K562 (cell line): ENCODE results near the gene KRTAP8-1. TPM values are rescaled to one million over a fixed set of nuclear protein-coding genes. Genes with fewer than 3 reads are reported as not detected.

Experiments
- ATAC-seq: fragments of 200-7000 bp; cut with Tn5 transposase; 3 replicates; pipeline ENCODE4 v1.9.1; 2020; ENCODE audit warnings: moderate library complexity
- BruUV-seq: library from RNA; stranded (reverse); fragments of 400-500 nt; replicated peaks from 2 replicates; lab custom pipeline; 2021; lab: Mats Ljungman, UMichigan
- CTCF ChIA-PET: fragments of 300-600 bp; formaldehyde crosslinking; extraction: SDS; loops from one replicate; lab custom pipeline; 2021; ENCODE audit warnings: low intra/inter-chr PET ratio; lab: Yijun Ruan, JAX
- POLR2A ChIA-PET: fragments of 300-600, 350-650 bp; sonication (Branson Sonifier 250); formaldehyde crosslinking; extraction: SDS; loops from one replicate; lab custom pipeline; 2021; ENCODE audit warnings: antibody characterized with exemption, inconsistent platforms; lab: Yijun Ruan, JAX
- DNase-seq, 4 experiments: peaks; one replicate each; pipeline versions ENCODE4 v3.0.0 to v3.0.0-alpha.2; 2011 to 2018; ENCODE audit warnings: low spot score in 3 of 4, mixed read lengths in 3 of 4; ENCODE audit errors: extremely low read depth in 1 of 4
- FAIRE-seq: peaks from 2 replicates; lab custom pipeline; 2011; peaks lifted over from hg19 to GRCh38; lab: Jason Lieb, UNC
- H2AFZ ChIP-seq: 2 replicates; pipeline ENCODE4 v1.6.0; 2011; ENCODE audit warnings: low read depth, low read length, control low read depth, inconsistent platforms
- H3K27ac ChIP-seq: fragments of 200-600 bp; 3 replicates; pipeline ENCODE4 v1.8.0; 2011; ENCODE audit warnings: low read depth, mild to moderate bottlenecking, control low read depth, inconsistent platforms, low read length, moderate library complexity, mixed read lengths; ENCODE audit errors: extremely low read depth
- H3K27me3 ChIP-seq, 2 experiments: fragments of 300-600 bp in 1 of 2; 2 replicates in 1 of 2; 3 replicates in 1 of 2; pipeline versions ENCODE4 v1.6.0 to v1.8.0; 2011; ENCODE audit warnings: inconsistent platforms in 2 of 2, low read length in 2 of 2, mild to moderate bottlenecking in 1 of 2, mixed read lengths in 1 of 2, moderate library complexity in 1 of 2; ENCODE audit not compliant: control insufficient read depth in 2 of 2, insufficient read depth in 2 of 2
- H3K36me3 ChIP-seq: fragments of 300-600 bp; 3 replicates; pipeline ENCODE4 v1.8.0; 2011; ENCODE audit warnings: mild to moderate bottlenecking, low read length, inconsistent platforms; ENCODE audit not compliant: control insufficient read depth, insufficient read depth
- H3K4me1 ChIP-seq, 2 experiments: fragments of 200-600 bp in 1 of 2; replicated peaks in 1 of 2; 2 replicates in 1 of 2; 3 replicates in 1 of 2; pipeline versions ENCODE4 v1.5.1 to v1.8.0; 2011; ENCODE audit warnings: inconsistent platforms in 2 of 2, low read length in 2 of 2, mild to moderate bottlenecking in 1 of 2, mixed read lengths in 1 of 2, moderate library complexity in 1 of 2; ENCODE audit not compliant: control insufficient read depth in 2 of 2, insufficient read depth in 2 of 2
- H3K4me2 ChIP-seq: 2 replicates; pipeline ENCODE4 v1.6.1; 2011; ENCODE audit warnings: low read length, control low read depth, inconsistent platforms, mixed read lengths; ENCODE audit not compliant: insufficient read depth
- H3K4me3 ChIP-seq: fragments of 200-600 bp; sonication (generic), shearing (Covaris generic); 2 replicates; pipeline ENCODE4 v1.5.1; 2016; ENCODE audit warnings: control low read depth, inconsistent platforms
- H3K79me2 ChIP-seq: fragments of 200-600 bp; 3 replicates; pipeline ENCODE4 v1.8.0; 2011; ENCODE audit warnings: low read length, inconsistent platforms; ENCODE audit not compliant: control insufficient read depth, insufficient read depth
- H3K9ac ChIP-seq, 2 experiments: 2 replicates each; pipeline versions ENCODE4 v1.6.0 to v1.6.1; 2011; ENCODE audit warnings: low read depth in 2 of 2, low read length in 2 of 2, control low read depth in 1 of 2, inconsistent platforms in 1 of 2, mild to moderate bottlenecking in 1 of 2, mixed read lengths in 1 of 2; ENCODE audit not compliant: insufficient read depth in 1 of 2
- H3K9me1 ChIP-seq: one replicate; pipeline ENCODE4 v1.6.0; 2011; ENCODE audit warnings: inconsistent platforms, mild to moderate bottlenecking, low read length, moderate library complexity; ENCODE audit not compliant: control insufficient read depth, insufficient read depth
- H3K9me3 ChIP-seq: replicated peaks from 2 replicates; pipeline ENCODE4 v1.5.1; 2011; ENCODE audit warnings: low read depth, low read length, inconsistent platforms; ENCODE audit not compliant: control insufficient read depth, insufficient read depth
- H4K20me1 ChIP-seq: replicated peaks from 2 replicates; pipeline ENCODE4 v1.6.1; 2011; ENCODE audit warnings: low read length, inconsistent platforms, mixed read lengths; ENCODE audit not compliant: control insufficient read depth, insufficient read depth
- ASH1L ChIP-seq: fragments of 450-650 bp; IDR thresholded peaks from 2 replicates; pipeline ENCODE4 v1.6.1; 2018; ENCODE audit warnings: borderline replicate concordance, mild to moderate bottlenecking, low read depth; ENCODE audit not compliant: partially characterized antibody
- BDP1 ChIP-seq: IDR thresholded peaks from 3 replicates; pipeline ENCODE4 v1.6.1; 2011; ENCODE audit not compliant: insufficient read length, insufficient read depth
- DNMT1 ChIP-seq: fragments of 450-650 bp; IDR thresholded peaks from 2 replicates; pipeline ENCODE4 v1.6.1; 2016; ENCODE audit warnings: antibody characterized with exemption, mild to moderate bottlenecking
- NR2F6 ChIP-seq: fragments of 450-650 bp; formaldehyde crosslinking; IDR thresholded peaks from 2 replicates; pipeline ENCODE4 v1.4.0; 2020; ENCODE audit warnings: mild to moderate bottlenecking
- POLR3A ChIP-seq: IDR thresholded peaks from 2 replicates; pipeline ENCODE4 v1.6.1; 2011; ENCODE audit warnings: borderline replicate concordance, mild to moderate bottlenecking, moderate library complexity; ENCODE audit not compliant: insufficient read length, insufficient read depth; ENCODE audit errors: extremely low read depth
- PTBP1 ChIP-seq: fragments of 200-400 bp; formaldehyde crosslinking; IDR thresholded peaks from 2 replicates; pipeline ENCODE4 v1.6.1; 2017; ENCODE audit warnings: low read depth, low read length
- TARDBP ChIP-seq: fragments of 450-650 bp; IDR thresholded peaks from 2 replicates; pipeline ENCODE4 v1.6.1; 2016
- TSHZ1 ChIP-seq: fragments of 250-450 bp; sonication (Bioruptor Pico); IDR thresholded peaks from 2 replicates; pipeline ENCODE4 v1.4.0; 2020; ENCODE audit warnings: mild to moderate bottlenecking, moderate library complexity
- ZFP1 ChIP-seq: fragments of 450-650 bp; formaldehyde crosslinking; IDR thresholded peaks from 2 replicates; pipeline ENCODE4 v1.4.0; 2020; ENCODE audit warnings: mild to moderate bottlenecking, mixed read lengths
- ZNF644 ChIP-seq: fragments of 200-800 bp; sonication (Bioruptor generic); IDR thresholded peaks from 2 replicates; pipeline ENCODE4 v1.6.1; 2016; ENCODE audit warnings: low read depth, missing genetic modification characterization, missing compliant biosample characterization
- WGBS: fragments of 100-300 bp; shearing (Covaris generic); methylation state at CpG from one replicate; pipeline ENCODE4 v1.1.6; 2016; ENCODE audit warnings: low coverage, mixed read lengths; ENCODE audit not compliant: insufficient coverage; ENCODE audit errors: missing lambda C conversion rate; 5-methylcytosine and 5-hydroxymethylcytosine counted together
- in situ Hi-C: fragments of 300-500 bp; cut with MboI; formaldehyde crosslinking; loops from 4 replicates; pipeline ENCODE4 v1.15.0; 2018; ENCODE audit warnings: inconsistent platforms, mixed read lengths
- intact Hi-C: fragments of 100-400 bp; cut with micrococcal nuclease; formaldehyde crosslinking; loops from 2 replicates; pipeline ENCODE4 v1.14.2; 2022
- polyA plus RNA-seq, 8 experiments: library from polyadenylated mRNA; depleted of rRNA in 4 of 8; stranded (reverse) in 5 of 8; unstranded in 3 of 8; fragments of >200 nt; fragmentation: Nextera tagmentation in 2 of 8; fragmentation: Illumina TruSeq in 1 of 8; extraction: Ambion mirVana in 2 of 8; extraction: Trizol in 1 of 8; gene quantifications; 2 replicates each; pipeline versions ENCODE4 v1.2.1 to v1.2.3, GENCODE V29; 2011 to 2014; ENCODE audit warnings: inconsistent platforms in 1 of 8, missing spikeins in 1 of 8
- total RNA-seq, 7 experiments: library from RNA; depleted of rRNA in 6 of 7; stranded (reverse); fragments of >200 nt in 6 of 7; fragmentation: Illumina TruSeq in 2 of 7; extraction: Trizol in 2 of 7; gene quantifications; 2 replicates each; pipeline versions ENCODE4 v1.2.1 to v1.2.3, GENCODE V29; 2011 to 2021; ENCODE audit warnings: low replicate concordance in 1 of 7
- TF ChIP-seq, protein P1 (sequence below), 2 experiments: fragments of 450-650 bp in 1 of 2; IDR thresholded peaks; 2 replicates each; pipeline ENCODE4 v1.6.1; 2011 to 2017; ENCODE audit warnings: low read depth in 2 of 2, antibody characterized with exemption in 1 of 2, borderline replicate concordance in 1 of 2, low read length in 1 of 2, mild to moderate bottlenecking in 1 of 2, mixed read lengths in 1 of 2; ENCODE audit not compliant: control insufficient read depth in 1 of 2
- TF ChIP-seq, protein P2 (sequence below): fragments of 450-650 bp; IDR thresholded peaks from 2 replicates; pipeline ENCODE4 v1.6.1; 2014; ENCODE audit warnings: low read depth, mild to moderate bottlenecking, moderate library complexity, borderline replicate concordance

KRTAP8-1 gene
- total and polyA plus RNA-seq, 9 of the 15 experiments (the other 6 are each of a cell fraction or from before 2014, with no cell fraction given): not detected

DNA sequence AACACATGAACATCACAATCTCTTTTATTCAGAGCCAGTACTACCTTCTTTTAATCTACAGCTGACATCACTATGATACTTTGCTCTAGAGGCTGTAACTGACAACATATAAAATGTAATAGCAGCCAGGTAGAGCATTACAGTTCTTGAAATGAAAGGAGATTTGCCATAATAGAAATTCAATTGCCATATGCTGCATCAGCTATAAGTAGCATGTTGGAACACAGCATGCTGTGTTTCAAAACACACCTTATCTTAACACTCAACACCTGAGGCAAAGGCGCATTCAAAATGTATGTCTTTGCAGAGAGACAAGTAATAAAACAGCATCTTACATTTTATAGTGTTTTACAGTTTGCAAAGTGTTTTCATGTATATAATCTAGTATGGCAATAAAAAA is 33.8 kb downstream of the KRTAP8-1 start:
- BruUV-seq: no TSS peak
- no peak overlapping the region for H3K4me2 ChIP-seq
- no peak overlapping the region for H3K4me3 ChIP-seq
- no peak overlapping the region for H3K9ac ChIP-seq
- no peak overlapping the region for H2AFZ ChIP-seq
- H3K4me1 ChIP-seq: no peaks in the 10 kb centered on the region
- intact Hi-C loops: no loop called here
- H3K79me2 ChIP-seq: no peaks in the 10 kb centered on the region
- no peak for ATAC-seq
- no peaks in the 10 kb centered on the region for H3K9me1 ChIP-seq
- H3K27me3 ChIP-seq: no peaks in the 10 kb centered on the region
- no peak for FAIRE-seq
- H3K27ac ChIP-seq: no peak overlapping the region
- DNase-seq: no peak
- no peaks in the 10 kb centered on the region for H3K36me3 ChIP-seq
- CTCF ChIA-PET: no interaction called here
- H4K20me1 ChIP-seq: no peaks in the 10 kb centered on the region
- H3K9me3 ChIP-seq: no peaks in the 10 kb centered on the region; the same call in 1 of the 2 replicates
- 0% methylated on average over 1 of the region's 1 CpG for WGBS
- POLR2A ChIA-PET: no interaction called here
- in situ Hi-C loops: no loop called here
- TF ChIP-seq TSHZ1 (CRISPR knock-in tag) (no peak), NR2F6 (CRISPR knock-in tag) (no peak), ZNF644 (tag) (no peak), ZFP1 (no peak), PTBP1 (no peak), BDP1 (no peak), ASH1L (no peak), DNMT1 (no peak), POLR3A (no peak), TARDBP (no peak)
- TF ChIP-seq, protein P1, sequence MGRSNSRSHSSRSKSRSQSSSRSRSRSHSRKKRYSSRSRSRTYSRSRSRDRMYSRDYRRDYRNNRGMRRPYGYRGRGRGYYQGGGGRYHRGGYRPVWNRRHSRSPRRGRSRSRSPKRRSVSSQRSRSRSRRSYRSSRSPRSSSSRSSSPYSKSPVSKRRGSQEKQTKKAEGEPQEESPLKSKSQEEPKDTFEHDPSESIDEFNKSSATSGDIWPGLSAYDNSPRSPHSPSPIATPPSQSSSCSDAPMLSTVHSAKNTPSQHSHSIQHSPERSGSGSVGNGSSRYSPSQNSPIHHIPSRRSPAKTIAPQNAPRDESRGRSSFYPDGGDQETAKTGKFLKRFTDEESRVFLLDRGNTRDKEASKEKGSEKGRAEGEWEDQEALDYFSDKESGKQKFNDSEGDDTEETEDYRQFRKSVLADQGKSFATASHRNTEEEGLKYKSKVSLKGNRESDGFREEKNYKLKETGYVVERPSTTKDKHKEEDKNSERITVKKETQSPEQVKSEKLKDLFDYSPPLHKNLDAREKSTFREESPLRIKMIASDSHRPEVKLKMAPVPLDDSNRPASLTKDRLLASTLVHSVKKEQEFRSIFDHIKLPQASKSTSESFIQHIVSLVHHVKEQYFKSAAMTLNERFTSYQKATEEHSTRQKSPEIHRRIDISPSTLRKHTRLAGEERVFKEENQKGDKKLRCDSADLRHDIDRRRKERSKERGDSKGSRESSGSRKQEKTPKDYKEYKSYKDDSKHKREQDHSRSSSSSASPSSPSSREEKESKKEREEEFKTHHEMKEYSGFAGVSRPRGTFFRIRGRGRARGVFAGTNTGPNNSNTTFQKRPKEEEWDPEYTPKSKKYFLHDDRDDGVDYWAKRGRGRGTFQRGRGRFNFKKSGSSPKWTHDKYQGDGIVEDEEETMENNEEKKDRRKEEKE (IDR thresholded peaks at IDR 0.05; ENCODE audit: borderline replicate concordance in 1 of 2, control insufficient read depth in 1 of 2, low read depth in 2 of 2, low read length in 1 of 2): no peak
- TF ChIP-seq, protein P2, sequence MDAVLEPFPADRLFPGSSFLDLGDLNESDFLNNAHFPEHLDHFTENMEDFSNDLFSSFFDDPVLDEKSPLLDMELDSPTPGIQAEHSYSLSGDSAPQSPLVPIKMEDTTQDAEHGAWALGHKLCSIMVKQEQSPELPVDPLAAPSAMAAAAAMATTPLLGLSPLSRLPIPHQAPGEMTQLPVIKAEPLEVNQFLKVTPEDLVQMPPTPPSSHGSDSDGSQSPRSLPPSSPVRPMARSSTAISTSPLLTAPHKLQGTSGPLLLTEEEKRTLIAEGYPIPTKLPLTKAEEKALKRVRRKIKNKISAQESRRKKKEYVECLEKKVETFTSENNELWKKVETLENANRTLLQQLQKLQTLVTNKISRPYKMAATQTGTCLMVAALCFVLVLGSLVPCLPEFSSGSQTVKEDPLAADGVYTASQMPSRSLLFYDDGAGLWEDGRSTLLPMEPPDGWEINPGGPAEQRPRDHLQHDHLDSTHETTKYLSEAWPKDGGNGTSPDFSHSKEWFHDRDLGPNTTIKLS: no peak
